Right lobe of liver (tissue), 6 donors: ENCODE data around the gene TSPAN6. TPM values are rescaled to one million over a fixed set of nuclear protein-coding genes. Genes with fewer than 3 reads are reported as not detected.

ENCODE experiments used
- ATAC-seq, 4 donors: fragments of 200-7000 bp; cut with Tn5 transposase; one replicate each; pipeline ENCODE4 v1.9.1; 2020; ENCODE audit warnings: mild to moderate bottlenecking in 4 of 4, moderate library complexity in 4 of 4
- DNase-seq, 3 donors: peaks; one replicate each; pipeline ENCODE4 v3.0.0-alpha.2; 2020
- H3K27ac ChIP-seq, 3 donors: fragments of 200-600 bp; one replicate each; pipeline ENCODE4 v1.8.0; 2022
- H3K27me3 ChIP-seq, 2 donors: fragments of 200-600 bp; one replicate each; pipeline ENCODE4 v1.8.0; 2022
- H3K36me3 ChIP-seq, 4 donors: fragments of 200-600 bp; sonication (generic) in 1 of 4; one replicate each; pipeline versions ENCODE4 v1.5.1 to v1.8.0; 2017 to 2022; ENCODE audit warnings: control low read depth in 1 of 4
- H3K4me1 ChIP-seq, 4 donors: fragments of 200-600 bp; sonication (generic) in 1 of 4; one replicate each; pipeline versions ENCODE4 v1.5.1 to v1.8.0; 2017 to 2022; ENCODE audit warnings: control low read depth in 1 of 4
- H3K4me3 ChIP-seq, 3 donors: fragments of 200-600 bp; one replicate each; pipeline ENCODE4 v1.8.0; 2022
- H3K9me3 ChIP-seq, 4 donors: fragments of 200-600 bp; sonication (generic) in 1 of 4; one replicate each; pipeline versions ENCODE4 v1.5.1 to v1.8.0; 2017 to 2022; ENCODE audit warnings: control low read depth in 1 of 4
- POLR2A ChIP-seq: fragments of 450-650 bp; IDR thresholded peaks from one replicate; pipeline ENCODE4 v1.6.1; 2017; ENCODE audit warnings: antibody characterized with exemption, mild to moderate bottlenecking
- WGBS: methylation state at CpG from one replicate; pipeline ENCODE4 v1.1.6; 2018; ENCODE audit warnings: low coverage, low lambda C conversion rate; ENCODE audit not compliant: insufficient coverage; ENCODE audit errors: missing lambda C conversion rate; 5-methylcytosine and 5-hydroxymethylcytosine counted together
- intact Hi-C, 2 donors: fragments of 100-400 bp; cut with DNase I; formaldehyde crosslinking; loops; one replicate each; pipeline versions ENCODE4 v1.11.2 to v1.14.1; 2022
- long read RNA-seq: library from polyadenylated mRNA; unstranded; transcript quantifications from one replicate; pipeline ENCODE4 v2.0.0, GENCODE V29; 2019
- total RNA-seq, 6 experiments: library from RNA; depleted of rRNA in 2 of 6; stranded (reverse); fragments of >200 nt in 2 of 6; fragmentation: NEBNext Ultra II Directional in 3 of 6; extraction: Animal tissue kit (Norgen Biotek cat#: 25700) in 3 of 6; gene quantifications; one replicate each; pipeline versions ENCODE4 v1.1.0 to v1.2.4, GENCODE V29; 2016 to 2023
- TF ChIP-seq, protein P1 (sequence below), 4 donors: fragments of 200-600 bp in 3 of 4; fragments of 450-650 bp in 1 of 4; IDR thresholded peaks; one replicate each; pipeline versions ENCODE4 v1.5.1 to v1.8.0; 2016 to 2022; ENCODE audit warnings: antibody characterized with exemption in 4 of 4, mild to moderate bottlenecking in 2 of 4
- donor health status: DM: no; HTN: yes; CAD: no.
- donor health status: DM: no; HTN: no; CAD: no.
- donor health status: DM: no; HTN: no; CAD: no.
- donor health status: DM: no; HTN: yes; CAD: no.
- donor health status: DM: no; HTN: yes; CAD: no.

The TSPAN6 gene, protein sequence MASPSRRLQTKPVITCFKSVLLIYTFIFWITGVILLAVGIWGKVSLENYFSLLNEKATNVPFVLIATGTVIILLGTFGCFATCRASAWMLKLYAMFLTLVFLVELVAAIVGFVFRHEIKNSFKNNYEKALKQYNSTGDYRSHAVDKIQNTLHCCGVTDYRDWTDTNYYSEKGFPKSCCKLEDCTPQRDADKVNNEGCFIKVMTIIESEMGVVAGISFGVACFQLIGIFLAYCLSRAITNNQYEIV
- total RNA-seq, result 10 to 100 TPM; 35.6 to 50.2 (median 41.0) TPM
- long read RNA-seq, transcript TSPAN6-201 (8 exons, 2,206 nt), result major isoform, 38 of 42 reads
- long read RNA-seq, partial matches to known transcripts, result 2 of 42 reads
- long read RNA-seq, other reads (novel, unspliced or antisense), result 2 of 42 reads

DNA sequence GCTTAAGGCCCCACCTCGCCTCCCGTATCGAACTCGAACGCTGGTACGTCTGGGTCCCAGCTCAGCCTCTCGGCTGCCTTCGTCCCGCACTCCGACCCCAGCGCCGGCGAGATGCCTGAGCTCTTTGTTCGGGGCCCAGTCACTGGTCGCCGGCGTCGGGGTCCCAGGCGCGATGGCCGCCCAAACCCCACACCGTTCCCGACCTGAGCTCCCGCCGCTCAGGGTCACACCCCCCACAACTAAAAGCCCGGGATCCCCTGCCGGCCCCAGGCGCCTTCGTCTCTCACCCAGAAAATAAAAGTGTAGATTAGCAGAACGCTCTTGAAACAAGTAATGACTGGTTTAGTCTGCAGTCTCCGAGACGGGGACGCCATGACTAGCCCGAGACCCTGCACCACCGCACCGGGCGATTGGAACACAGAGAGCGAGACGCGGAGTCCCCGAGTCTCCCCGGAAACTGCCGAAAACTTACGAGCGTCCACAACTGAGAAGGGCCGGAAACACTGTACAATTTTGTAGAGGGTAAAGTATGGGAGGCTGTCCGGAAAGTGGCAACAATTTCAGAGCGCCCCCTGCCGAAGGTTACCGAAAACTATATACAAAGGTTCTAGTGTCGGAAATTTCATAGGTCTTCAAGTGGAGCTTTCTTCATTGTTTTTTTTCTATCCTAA lies at the start of gene TSPAN6:
Gene TSPAN6, minus strand, starts transcription at position 486 of the 671 bp plus-strand sequence. Its CDS starts 112 bp downstream, at position 374.
- no peaks in the 10 kb centered on the region for H3K4me1 ChIP-seq
- DNase-seq (peak; percentile 73 to 82 (median 77)), ATAC-seq (peak; percentile 96 to 99 (median 97))
- H3K36me3 ChIP-seq, result peaks cover 0 to 16% (median 3%) of the 10 kb centered on the region in 4 donors
- H3K27me3 ChIP-seq, result peaks cover 0 to 6% of the 10 kb centered on the region in 2 donors
- 19% methylated on average over 32 of the region's 51 CpGs for WGBS
- intact Hi-C loops, result no loop called here
- no peaks in the 10 kb centered on the region for H3K9me3 ChIP-seq
- H3K27ac ChIP-seq, result peak within 1 kb of the TSS; percentile 56 to 67 (median 61)
- TF ChIP-seq, protein P1, sequence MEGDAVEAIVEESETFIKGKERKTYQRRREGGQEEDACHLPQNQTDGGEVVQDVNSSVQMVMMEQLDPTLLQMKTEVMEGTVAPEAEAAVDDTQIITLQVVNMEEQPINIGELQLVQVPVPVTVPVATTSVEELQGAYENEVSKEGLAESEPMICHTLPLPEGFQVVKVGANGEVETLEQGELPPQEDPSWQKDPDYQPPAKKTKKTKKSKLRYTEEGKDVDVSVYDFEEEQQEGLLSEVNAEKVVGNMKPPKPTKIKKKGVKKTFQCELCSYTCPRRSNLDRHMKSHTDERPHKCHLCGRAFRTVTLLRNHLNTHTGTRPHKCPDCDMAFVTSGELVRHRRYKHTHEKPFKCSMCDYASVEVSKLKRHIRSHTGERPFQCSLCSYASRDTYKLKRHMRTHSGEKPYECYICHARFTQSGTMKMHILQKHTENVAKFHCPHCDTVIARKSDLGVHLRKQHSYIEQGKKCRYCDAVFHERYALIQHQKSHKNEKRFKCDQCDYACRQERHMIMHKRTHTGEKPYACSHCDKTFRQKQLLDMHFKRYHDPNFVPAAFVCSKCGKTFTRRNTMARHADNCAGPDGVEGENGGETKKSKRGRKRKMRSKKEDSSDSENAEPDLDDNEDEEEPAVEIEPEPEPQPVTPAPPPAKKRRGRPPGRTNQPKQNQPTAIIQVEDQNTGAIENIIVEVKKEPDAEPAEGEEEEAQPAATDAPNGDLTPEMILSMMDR (IDR thresholded peaks at IDR 0.05), result peak; percentile 31 to 53 (median 46)
- peak; percentile 44 for TF ChIP-seq POLR2A
- H3K4me3 ChIP-seq, result peak within 1 kb of the TSS; percentile 41 to 69 (median 62)

DNA sequence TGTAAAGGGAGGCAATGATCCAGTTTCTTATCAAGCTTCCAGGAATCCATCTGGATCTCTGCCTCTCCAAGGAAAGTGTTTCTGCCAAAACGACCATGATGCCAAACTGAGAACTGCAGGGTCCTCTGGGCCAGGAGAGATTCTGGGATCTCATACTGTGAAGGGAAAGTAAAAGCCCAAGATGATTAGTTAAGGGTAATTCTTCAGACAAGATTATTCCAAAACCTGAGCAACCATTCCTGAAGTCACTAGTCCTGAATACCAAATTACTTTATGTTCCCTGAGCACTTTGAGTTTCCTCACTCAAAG lies 49.3 kb upstream of the TSPAN6 start:
- WGBS, result 0% methylated on average over 1 of the region's 1 CpG
- DNase-seq (no peak), ATAC-seq (no peak)
- peaks cover 0 to 13% (median 0%) of the 10 kb centered on the region in 4 donors for H3K36me3 ChIP-seq
- no peak overlapping the region for H3K27ac ChIP-seq
- intact Hi-C loops, result loop anchor here (5.0 kb wide), 1 partner anchor 81 kb away; no protein-coding TSS in a partner anchor
- TF ChIP-seq, protein P1 (IDR thresholded peaks at IDR 0.05), result no peak
- TF ChIP-seq POLR2A, result no peak
- no peaks in the 10 kb centered on the region for H3K27me3 ChIP-seq
- H3K4me1 ChIP-seq, result no peaks in the 10 kb centered on the region
- no peaks in the 10 kb centered on the region for H3K9me3 ChIP-seq
- no peak overlapping the region for H3K4me3 ChIP-seq

DNA sequence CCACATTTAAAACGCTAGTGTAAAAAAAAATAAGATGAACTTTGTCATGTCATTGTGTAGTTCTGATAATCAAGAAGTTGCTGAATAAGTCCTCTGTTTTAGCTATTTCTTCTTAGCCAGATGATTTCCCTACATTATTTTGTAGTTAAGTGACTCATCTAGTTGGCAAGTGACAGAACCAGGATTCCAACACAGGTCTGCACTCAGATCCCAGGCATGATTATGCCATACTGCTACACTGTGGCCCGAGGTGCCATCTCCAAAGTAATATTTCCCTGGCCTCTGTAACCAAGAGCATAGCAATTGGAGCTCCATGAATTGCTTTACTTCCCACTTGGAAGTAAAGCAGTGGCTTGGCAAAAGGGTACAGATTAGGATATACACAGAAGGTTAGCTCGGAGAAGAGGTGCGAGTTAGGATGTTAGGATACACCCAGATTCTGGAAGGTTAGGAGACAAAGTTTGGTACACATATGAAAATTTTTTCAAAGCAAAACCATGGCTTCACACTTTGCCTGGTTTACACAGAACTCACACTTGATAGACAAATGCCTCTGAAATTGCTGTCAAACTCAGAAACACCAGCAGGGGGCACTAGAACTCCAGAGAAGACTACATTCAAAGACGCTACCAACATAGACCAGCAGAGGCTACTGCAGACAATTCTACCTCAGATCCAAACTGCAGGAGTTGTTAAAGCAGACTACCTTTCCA lies 48.8 kb upstream of the TSPAN6 start:
- peak; percentile 97 to 99 (median 97) for ATAC-seq
- Histone ChIP-seq H3K9me3 (no peaks in the 10 kb centered on the region), H3K36me3 (peaks cover 0 to 13% (median 0%) of the 10 kb centered on the region in 4 donors), H3K4me3 (no peak overlapping the region), H3K27ac (no peak overlapping the region), H3K4me1 (no peaks in the 10 kb centered on the region), H3K27me3 (no peaks in the 10 kb centered on the region)
- intact Hi-C loops, result loop anchor here (5.0 kb wide), 1 partner anchor 82 kb away; no protein-coding TSS in a partner anchor
- TF ChIP-seq, protein P1 (IDR thresholded peaks at IDR 0.05), result peak; percentile 87 to 99 (median 90)
- TF ChIP-seq POLR2A, result no peak
- DNase-seq, result peak in 2 of 3 donors; percentile 25 to 56
- WGBS, result 17% methylated on average over 5 of the region's 5 CpGs

DNA sequence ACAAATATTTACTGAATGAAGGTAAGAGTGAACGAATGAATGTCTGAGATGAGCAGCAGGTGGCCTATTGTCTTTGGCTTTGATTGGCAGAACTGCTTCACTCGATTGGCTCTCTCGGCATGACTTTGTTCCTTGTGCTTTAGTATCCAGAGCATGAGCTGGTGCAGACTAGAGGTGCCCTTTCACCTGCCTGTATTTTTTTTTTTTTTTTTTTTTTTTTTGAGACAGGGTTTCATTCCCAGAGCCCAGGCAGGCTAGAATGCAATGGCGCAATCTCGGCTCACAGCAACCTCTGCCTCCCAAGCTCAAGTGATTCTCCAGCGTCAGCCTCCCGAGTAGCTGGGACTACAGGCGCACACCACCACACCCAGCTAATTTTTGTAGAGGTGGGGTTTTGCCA lies 46.3 kb upstream of the TSPAN6 start:
- 50% methylated on average over 4 of the region's 8 CpGs for WGBS
- peaks cover 0 to 6% (median 0%) of the 10 kb centered on the region in 4 donors for H3K36me3 ChIP-seq

More for the DNA sequence above, 46.3 kb upstream of the TSPAN6 start:
- DNase-seq, result no peak
- Histone ChIP-seq H3K4me1 (no peaks in the 10 kb centered on the region), H3K27me3 (no peaks in the 10 kb centered on the region), H3K27ac (no peak overlapping the region), H3K9me3 (no peaks in the 10 kb centered on the region), H3K4me3 (no peak overlapping the region)
- intact Hi-C loops, result no loop called here
- TF ChIP-seq, protein P1 (IDR thresholded peaks at IDR 0.05), result no peak
- no peak for TF ChIP-seq POLR2A
- peak; percentile 24 to 59 (median 42) for ATAC-seq
